Transverse colon (tissue), 3 donors: ENCODE measurements around the gene ANKRD40CL.

Experiments
- CTCF ChIP-seq, 5 experiments: fragments of 200-600 bp in 3 of 5; fragments of 450-650 bp in 2 of 5; sonication (generic) in 3 of 5; IDR thresholded peaks; 1 replicate in 2 of 5; 2 replicates in 3 of 5; pipeline ENCODE4 v1.5.1; 2016 to 2017; ENCODE audit warnings: antibody characterized with exemption in 5 of 5, inconsistent platforms in 3 of 5, mild to moderate bottlenecking in 2 of 5, moderate library complexity in 1 of 5
- EP300 ChIP-seq: sonication (generic); formaldehyde crosslinking; IDR thresholded peaks from one replicate; pipeline ENCODE4 v1.6.1; 2017; ENCODE audit warnings: antibody characterized with exemption, low read depth

- TF ChIP-seq CTCF (IDR thresholded peaks at IDR 0.05), result no peak
- TF ChIP-seq EP300, result no peak
Measured at GRCh38 chr17:50808888-50809287, 41.6 kb upstream of the ANKRD40CL start.
